Glutamatergic neuron (in vitro differentiated cells): Measurements from ENCODE around the gene EPN1. TPM values are rescaled to one million over a fixed set of nuclear protein-coding genes. Genes with fewer than 3 reads are reported as not detected.

Source experiments
- DNase-seq: peaks from one replicate; pipeline ENCODE4 v3.0.0; 2022
- H3K27ac Mint-ChIP-seq: one replicate; pipeline ENCODE4 v1.8.0; 2020; ENCODE audit warnings: mild to moderate bottlenecking, mixed read lengths, inconsistent platforms; ENCODE audit not compliant: unreplicated experiment
- H3K27me3 Mint-ChIP-seq: one replicate; pipeline ENCODE4 v1.8.0; 2020; ENCODE audit warnings: mild to moderate bottlenecking, moderate library complexity, mixed read lengths, inconsistent platforms; ENCODE audit not compliant: unreplicated experiment
- H3K36me3 Mint-ChIP-seq: one replicate; pipeline ENCODE4 v1.8.0; 2020; ENCODE audit warnings: mild to moderate bottlenecking, mixed read lengths, inconsistent platforms; ENCODE audit not compliant: unreplicated experiment
- H3K4me1 Mint-ChIP-seq: one replicate; pipeline ENCODE4 v1.8.0; 2020; ENCODE audit warnings: mild to moderate bottlenecking, low read depth, mixed read lengths, inconsistent platforms; ENCODE audit not compliant: unreplicated experiment
- H3K4me3 Mint-ChIP-seq: one replicate; pipeline ENCODE4 v1.8.0; 2020; ENCODE audit warnings: mild to moderate bottlenecking, mixed read lengths, inconsistent platforms; ENCODE audit not compliant: unreplicated experiment
- H3K9me3 Mint-ChIP-seq: one replicate; pipeline ENCODE4 v1.8.0; 2020; ENCODE audit warnings: mild to moderate bottlenecking, moderate library complexity, mixed read lengths, inconsistent platforms; ENCODE audit not compliant: unreplicated experiment
- total RNA-seq: library from RNA; stranded (reverse); fragmentation: NEBNext Ultra II Directional; extraction: Animal tissue kit (Norgen Biotek cat#: 25700); gene quantifications from one replicate; pipeline ENCODE4 v1.2.1, GENCODE V29; 2021; ENCODE audit not compliant: unreplicated experiment
- TF ChIP-seq, protein P1 (sequence below): fragments of 200-600 bp; sonication (generic); IDR thresholded peaks from one replicate; pipeline ENCODE4 v1.5.0; 2021; ENCODE audit not compliant: partially characterized antibody, unreplicated experiment

The EPN1 gene
- total RNA-seq, 1 donor from 2014 or later: 150 TPM

DNA sequence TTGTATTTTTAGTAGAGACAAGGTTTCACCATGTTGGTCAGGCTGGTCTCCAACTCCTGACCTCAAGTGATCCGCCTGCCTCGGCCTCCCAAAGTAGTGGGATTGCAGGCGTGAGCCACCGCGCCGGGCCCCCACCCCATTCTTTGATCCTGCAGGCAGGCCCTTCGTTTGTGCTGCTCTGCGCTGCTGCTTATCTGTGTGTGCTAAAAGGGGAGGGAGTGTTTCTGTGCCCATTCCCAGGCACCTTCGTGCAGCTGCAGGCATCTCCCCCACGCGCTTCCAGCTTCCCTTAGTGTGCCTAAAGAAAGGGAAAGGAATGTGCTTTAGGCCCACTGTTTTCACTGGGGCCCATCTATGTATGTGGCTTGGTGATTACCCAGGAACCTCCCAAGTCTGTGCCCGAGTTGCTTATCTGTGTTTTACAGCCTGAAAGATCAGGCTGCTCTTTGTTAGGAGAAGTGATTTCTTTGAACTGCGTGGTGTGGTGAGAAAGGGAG, 27.2 kb downstream of the EPN1 start:
- H3K36me3 Mint-ChIP-seq: peaks cover 21% of the 10 kb centered on the region
- TF ChIP-seq, protein P1, sequence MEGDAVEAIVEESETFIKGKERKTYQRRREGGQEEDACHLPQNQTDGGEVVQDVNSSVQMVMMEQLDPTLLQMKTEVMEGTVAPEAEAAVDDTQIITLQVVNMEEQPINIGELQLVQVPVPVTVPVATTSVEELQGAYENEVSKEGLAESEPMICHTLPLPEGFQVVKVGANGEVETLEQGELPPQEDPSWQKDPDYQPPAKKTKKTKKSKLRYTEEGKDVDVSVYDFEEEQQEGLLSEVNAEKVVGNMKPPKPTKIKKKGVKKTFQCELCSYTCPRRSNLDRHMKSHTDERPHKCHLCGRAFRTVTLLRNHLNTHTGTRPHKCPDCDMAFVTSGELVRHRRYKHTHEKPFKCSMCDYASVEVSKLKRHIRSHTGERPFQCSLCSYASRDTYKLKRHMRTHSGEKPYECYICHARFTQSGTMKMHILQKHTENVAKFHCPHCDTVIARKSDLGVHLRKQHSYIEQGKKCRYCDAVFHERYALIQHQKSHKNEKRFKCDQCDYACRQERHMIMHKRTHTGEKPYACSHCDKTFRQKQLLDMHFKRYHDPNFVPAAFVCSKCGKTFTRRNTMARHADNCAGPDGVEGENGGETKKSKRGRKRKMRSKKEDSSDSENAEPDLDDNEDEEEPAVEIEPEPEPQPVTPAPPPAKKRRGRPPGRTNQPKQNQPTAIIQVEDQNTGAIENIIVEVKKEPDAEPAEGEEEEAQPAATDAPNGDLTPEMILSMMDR: no peak
- DNase-seq: no peak
- H3K4me1 Mint-ChIP-seq: no peaks in the 10 kb centered on the region
- H3K4me3 Mint-ChIP-seq: no peak overlapping the region
- no peak overlapping the region for H3K27ac Mint-ChIP-seq
- H3K27me3 Mint-ChIP-seq: peaks cover 17% of the 10 kb centered on the region
- peaks cover 19% of the 10 kb centered on the region for H3K9me3 Mint-ChIP-seq

DNA sequence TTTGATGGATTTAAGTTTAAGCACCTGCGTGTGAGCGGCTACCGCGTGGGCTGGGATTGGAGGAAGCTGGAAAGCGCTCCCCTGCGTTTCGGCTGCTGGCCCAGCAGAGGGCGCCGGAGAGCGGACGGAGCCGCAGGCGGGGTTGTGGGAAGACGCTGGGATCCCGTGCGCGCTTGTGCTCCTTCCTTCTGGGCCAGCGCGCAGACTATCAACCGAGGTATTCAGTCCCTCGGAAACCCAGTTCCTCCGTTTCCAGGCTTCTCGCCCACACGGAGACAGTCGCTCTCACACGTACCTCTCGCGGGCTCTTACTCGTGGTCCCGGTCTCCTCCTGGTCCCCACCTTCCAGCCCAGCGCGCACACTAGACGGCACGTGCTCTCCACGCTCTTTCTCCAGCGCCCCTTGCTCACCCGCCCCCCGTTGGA, 28.8 kb downstream of the EPN1 start:
- peak; percentile 62 for DNase-seq
- TF ChIP-seq, protein P1: peak; percentile 71
- Mint-ChIP-seq H3K36me3 (peaks cover 21% of the 10 kb centered on the region), H3K27ac (no peak overlapping the region), H3K4me3 (no peak overlapping the region), H3K9me3 (peaks cover 19% of the 10 kb centered on the region), H3K4me1 (no peaks in the 10 kb centered on the region), H3K27me3 (peaks cover 14% of the 10 kb centered on the region)

DNA sequence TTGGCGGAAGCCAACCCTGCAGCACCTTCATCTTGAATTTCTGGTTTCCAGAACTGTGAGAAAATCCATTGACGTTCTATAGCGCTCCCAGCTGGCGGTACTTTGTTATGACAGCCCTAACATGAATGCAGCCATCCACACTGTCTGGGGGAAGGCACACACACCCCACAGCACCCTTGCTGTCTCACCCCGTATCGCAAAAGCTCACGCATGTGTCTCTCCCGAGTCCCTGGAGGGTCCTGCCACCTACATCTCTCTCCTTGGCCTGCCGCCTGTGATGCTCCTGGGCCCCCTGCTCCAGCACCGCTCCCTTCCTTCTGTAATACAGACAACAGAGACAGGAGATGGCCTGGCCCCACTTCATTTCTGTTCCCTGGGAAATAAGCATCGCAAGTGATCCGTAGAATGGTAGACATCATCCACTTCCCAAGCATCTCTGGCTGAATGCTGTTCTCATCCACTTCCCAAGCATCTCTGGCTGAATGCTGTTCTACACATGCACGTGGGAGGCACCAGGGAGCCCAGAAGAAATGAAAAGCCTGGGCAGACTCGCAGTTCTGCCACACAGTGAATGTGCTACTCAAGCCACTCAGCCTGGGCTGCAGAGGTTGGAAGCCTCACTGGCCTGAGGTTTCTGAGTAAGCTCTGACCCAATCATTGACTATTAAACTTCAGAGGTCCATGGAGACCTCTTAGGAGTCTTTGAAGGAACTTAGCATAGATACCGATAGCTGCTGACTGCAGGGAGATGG, 29.6 kb downstream of the EPN1 start:
- Mint-ChIP-seq H3K4me3 (no peak overlapping the region), H3K4me1 (no peaks in the 10 kb centered on the region), H3K9me3 (peaks cover 21% of the 10 kb centered on the region), H3K27ac (no peak overlapping the region), H3K36me3 (peaks cover 26% of the 10 kb centered on the region), H3K27me3 (peaks cover 12% of the 10 kb centered on the region)
- DNase-seq: no peak
- TF ChIP-seq, protein P1: no peak

- H3K4me3 Mint-ChIP-seq: no peak overlapping the region
- peaks cover 21% of the 10 kb centered on the region for H3K9me3 Mint-ChIP-seq
- TF ChIP-seq, protein P1: no peak
- peaks cover 26% of the 10 kb centered on the region for H3K36me3 Mint-ChIP-seq
- H3K27ac Mint-ChIP-seq: no peak overlapping the region
- no peak for DNase-seq
- peaks cover 12% of the 10 kb centered on the region for H3K27me3 Mint-ChIP-seq
- no peaks in the 10 kb centered on the region for H3K4me1 Mint-ChIP-seq
Measured at GRCh38 chr19:55705972-55706371, 30.9 kb downstream of the EPN1 start.

- TF ChIP-seq, protein P1: no peak
- Mint-ChIP-seq H3K9me3 (peaks cover 20% of the 10 kb centered on the region), H3K4me3 (no peak overlapping the region)
Measured at GRCh38 chr19:55711719-55712118, 36.7 kb downstream of the EPN1 start.

More at GRCh38 chr19:55711719-55712118, 36.7 kb downstream of the EPN1 start:
- no peak overlapping the region for H3K27ac Mint-ChIP-seq
- peaks cover 6% of the 10 kb centered on the region for H3K27me3 Mint-ChIP-seq
- H3K36me3 Mint-ChIP-seq: peaks cover 20% of the 10 kb centered on the region
- no peak for DNase-seq
- H3K4me1 Mint-ChIP-seq: no peaks in the 10 kb centered on the region
